Measurements from ENCODE around the gene IL11. TPM values are rescaled to one million over a fixed set of nuclear protein-coding genes. Genes with fewer than 3 reads are reported as not detected.

Gene IL11
- total RNA-seq, 1 donor from 2014 or later: 183 TPM

DNA sequence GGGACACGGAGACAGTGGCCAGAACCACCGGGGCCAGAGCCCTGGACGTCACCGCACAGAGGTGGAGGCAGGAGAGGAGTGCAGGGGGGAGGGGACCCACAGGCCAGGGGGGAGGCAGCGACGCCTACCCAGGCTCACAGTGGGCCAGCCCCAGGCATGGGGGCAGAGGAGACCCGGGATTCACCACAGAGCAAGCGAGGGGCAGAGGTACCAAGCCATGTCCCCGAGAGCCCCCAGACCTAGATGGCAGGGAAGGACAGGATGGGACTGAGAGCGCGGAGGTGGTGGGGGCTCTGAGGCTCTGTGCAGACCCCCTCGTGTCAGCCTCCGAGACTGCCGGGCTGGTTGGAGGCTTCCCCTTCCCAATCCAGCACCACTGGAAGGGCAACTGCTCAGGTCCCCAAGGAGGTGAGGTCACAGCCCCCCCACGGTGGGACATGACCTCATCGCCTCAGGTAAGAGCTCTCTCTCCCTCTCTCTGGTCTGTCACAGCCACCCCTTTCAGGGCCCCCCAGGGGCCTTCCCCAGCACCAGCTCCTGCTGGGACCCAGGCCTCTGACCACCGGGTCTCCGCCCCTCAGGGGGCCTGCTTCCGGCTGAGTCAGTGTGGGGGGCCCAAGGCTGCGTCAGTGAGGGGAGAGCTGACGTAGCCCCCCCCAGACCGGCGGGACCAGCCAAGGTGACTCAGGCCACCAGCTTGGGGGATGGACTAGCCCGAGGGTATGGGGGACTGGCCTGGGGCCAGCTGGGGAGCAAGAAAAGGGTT, 2.2 kb upstream of the IL11 start:
- Histone ChIP-seq H3K27ac (ENCODE audit: low read depth, low read length) (peak overlapping the region; percentile 82), H3K79me2 (ENCODE audit: insufficient read depth, low read length) (peaks cover 25% of the 10 kb centered on the region), H3K4me1 (ENCODE audit: insufficient read depth, low read length) (peaks cover 51% of the 10 kb centered on the region), H3K4me3 (ENCODE audit: insufficient read depth, low read depth, low read length) (no peak overlapping the region), H2AFZ (ENCODE audit: low read depth, low read length) (no peak overlapping the region), H3K4me2 (ENCODE audit: low read length) (peak overlapping the region; percentile 70), H3K9ac (ENCODE audit: low read length) (peak overlapping the region; percentile 74), H3K9me3 (ENCODE audit: insufficient read depth, low read depth, low read length) (no peaks in the 10 kb centered on the region), H3K36me3 (ENCODE audit: insufficient read depth, low read length) (peaks cover 3% of the 10 kb centered on the region), H4K20me1 (ENCODE audit: insufficient read depth, low read length) (peaks cover 14% of the 10 kb centered on the region), H3K27me3 (ENCODE audit: insufficient read depth, low read length) (no peaks in the 10 kb centered on the region)
- H3K9me3 Mint-ChIP-seq (ENCODE audit: unreplicated experiment): no peaks in the 10 kb centered on the region
- no peak for TF ChIP-seq EZH2 (IDR thresholded peaks at IDR 0.05; ENCODE audit: insufficient read depth, low read length)
- TF ChIP-seq, protein P1, sequence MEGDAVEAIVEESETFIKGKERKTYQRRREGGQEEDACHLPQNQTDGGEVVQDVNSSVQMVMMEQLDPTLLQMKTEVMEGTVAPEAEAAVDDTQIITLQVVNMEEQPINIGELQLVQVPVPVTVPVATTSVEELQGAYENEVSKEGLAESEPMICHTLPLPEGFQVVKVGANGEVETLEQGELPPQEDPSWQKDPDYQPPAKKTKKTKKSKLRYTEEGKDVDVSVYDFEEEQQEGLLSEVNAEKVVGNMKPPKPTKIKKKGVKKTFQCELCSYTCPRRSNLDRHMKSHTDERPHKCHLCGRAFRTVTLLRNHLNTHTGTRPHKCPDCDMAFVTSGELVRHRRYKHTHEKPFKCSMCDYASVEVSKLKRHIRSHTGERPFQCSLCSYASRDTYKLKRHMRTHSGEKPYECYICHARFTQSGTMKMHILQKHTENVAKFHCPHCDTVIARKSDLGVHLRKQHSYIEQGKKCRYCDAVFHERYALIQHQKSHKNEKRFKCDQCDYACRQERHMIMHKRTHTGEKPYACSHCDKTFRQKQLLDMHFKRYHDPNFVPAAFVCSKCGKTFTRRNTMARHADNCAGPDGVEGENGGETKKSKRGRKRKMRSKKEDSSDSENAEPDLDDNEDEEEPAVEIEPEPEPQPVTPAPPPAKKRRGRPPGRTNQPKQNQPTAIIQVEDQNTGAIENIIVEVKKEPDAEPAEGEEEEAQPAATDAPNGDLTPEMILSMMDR (IDR thresholded peaks at IDR 0.05; ENCODE audit: insufficient read depth, low read depth, low read length): no peak
- peaks cover 2% of the 10 kb centered on the region for H3K36me3 Mint-ChIP-seq (ENCODE audit: low read depth, unreplicated experiment)
- H3K4me1 Mint-ChIP-seq (ENCODE audit: low read depth, unreplicated experiment): peaks cover 29% of the 10 kb centered on the region
- DNase-seq (ENCODE audit: low read depth): peak; percentile 44
- FAIRE-seq: no peak
- H3K4me3 Mint-ChIP-seq (ENCODE audit: unreplicated experiment): peak overlapping the region; percentile 47
- H3K27ac Mint-ChIP-seq (ENCODE audit: unreplicated experiment): peak overlapping the region; percentile 75
- no peaks in the 10 kb centered on the region for H3K27me3 Mint-ChIP-seq (ENCODE audit: low read depth, unreplicated experiment)

DNA sequence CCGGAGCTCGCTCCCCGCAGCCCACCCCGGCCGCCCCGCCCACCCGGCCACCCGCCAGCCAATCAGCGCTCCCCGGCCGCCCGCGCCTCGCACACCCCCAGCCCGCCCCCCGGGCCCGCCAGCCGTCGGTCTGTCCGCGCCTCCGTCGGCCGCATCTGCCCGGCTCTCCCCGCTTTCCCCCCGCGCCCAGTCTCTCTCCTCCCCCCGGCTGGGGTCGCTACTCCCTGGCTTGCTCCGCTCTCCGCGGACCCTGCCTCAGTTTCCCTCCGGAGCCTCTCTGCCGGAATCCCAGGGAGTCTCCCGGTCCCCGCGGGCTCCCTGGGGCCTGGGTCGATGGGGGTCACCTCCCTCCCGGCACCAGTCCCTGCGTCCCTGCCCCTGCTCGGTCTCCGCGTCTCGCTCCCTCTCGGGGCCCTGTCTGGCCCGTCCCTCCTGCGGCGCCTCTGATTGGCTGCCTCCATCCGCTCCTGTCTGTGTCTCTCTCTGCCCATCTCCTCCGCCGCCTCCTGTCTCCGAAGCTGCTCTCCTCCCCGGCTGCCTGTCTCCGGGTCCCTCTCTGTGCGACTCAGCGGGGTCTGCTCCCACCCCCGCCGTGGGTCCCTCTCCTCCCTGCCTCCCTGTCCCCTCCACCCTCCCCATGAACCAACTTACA, 484 bp downstream of the IL11 start:
- peak overlapping the region; percentile 97 for H3K9ac ChIP-seq (ENCODE audit: low read length)
- no peak for FAIRE-seq

More for the DNA sequence above, 484 bp downstream of the IL11 start:
- TF ChIP-seq, protein P1 (IDR thresholded peaks at IDR 0.05; ENCODE audit: insufficient read depth, low read depth, low read length): no peak
- TF ChIP-seq EZH2 (IDR thresholded peaks at IDR 0.05; ENCODE audit: insufficient read depth, low read length): no peak
- H3K36me3 Mint-ChIP-seq (ENCODE audit: low read depth, unreplicated experiment): peaks cover 9% of the 10 kb centered on the region
- peak; percentile 68 for DNase-seq (ENCODE audit: low read depth)
- peak overlapping the region; percentile 97 for H3K4me2 ChIP-seq (ENCODE audit: low read length)
- peaks cover 45% of the 10 kb centered on the region for H3K4me1 ChIP-seq (ENCODE audit: insufficient read depth, low read length)
- H4K20me1 ChIP-seq (ENCODE audit: insufficient read depth, low read length): peaks cover 29% of the 10 kb centered on the region
- peaks cover 28% of the 10 kb centered on the region for H3K4me1 Mint-ChIP-seq (ENCODE audit: low read depth, unreplicated experiment)
- H3K4me3 Mint-ChIP-seq (ENCODE audit: unreplicated experiment): peak overlapping the region; percentile 94
- peaks cover 31% of the 10 kb centered on the region for H3K79me2 ChIP-seq (ENCODE audit: insufficient read depth, low read length)
- peak overlapping the region; percentile 94 for H3K27ac ChIP-seq (ENCODE audit: low read depth, low read length)
- H3K27ac Mint-ChIP-seq (ENCODE audit: unreplicated experiment): peak overlapping the region; percentile 96
- no peaks in the 10 kb centered on the region for H3K27me3 Mint-ChIP-seq (ENCODE audit: low read depth, unreplicated experiment)
- no peaks in the 10 kb centered on the region for H3K9me3 Mint-ChIP-seq (ENCODE audit: unreplicated experiment)
- no peaks in the 10 kb centered on the region for H3K27me3 ChIP-seq (ENCODE audit: insufficient read depth, low read length)
- H3K9me3 ChIP-seq (ENCODE audit: insufficient read depth, low read depth, low read length): no peaks in the 10 kb centered on the region
- H3K4me3 ChIP-seq (ENCODE audit: insufficient read depth, low read depth, low read length): peak overlapping the region; percentile 83
- H2AFZ ChIP-seq (ENCODE audit: low read depth, low read length): peak overlapping the region; percentile 34
- H3K36me3 ChIP-seq (ENCODE audit: insufficient read depth, low read length): peaks cover 12% of the 10 kb centered on the region
